Measurements from ENCODE around the gene HAUS3.
"Not testable (repeated sequence)": the region's sequence is repeated elsewhere in the genome, so short reads cannot be mapped to it uniquely, and the experiment has no call there.

Gene HAUS3

GRCh38 chr4:2231082-2231481 is 10.8 kb downstream of the HAUS3 start:
- TF ChIP-seq, protein P1, sequence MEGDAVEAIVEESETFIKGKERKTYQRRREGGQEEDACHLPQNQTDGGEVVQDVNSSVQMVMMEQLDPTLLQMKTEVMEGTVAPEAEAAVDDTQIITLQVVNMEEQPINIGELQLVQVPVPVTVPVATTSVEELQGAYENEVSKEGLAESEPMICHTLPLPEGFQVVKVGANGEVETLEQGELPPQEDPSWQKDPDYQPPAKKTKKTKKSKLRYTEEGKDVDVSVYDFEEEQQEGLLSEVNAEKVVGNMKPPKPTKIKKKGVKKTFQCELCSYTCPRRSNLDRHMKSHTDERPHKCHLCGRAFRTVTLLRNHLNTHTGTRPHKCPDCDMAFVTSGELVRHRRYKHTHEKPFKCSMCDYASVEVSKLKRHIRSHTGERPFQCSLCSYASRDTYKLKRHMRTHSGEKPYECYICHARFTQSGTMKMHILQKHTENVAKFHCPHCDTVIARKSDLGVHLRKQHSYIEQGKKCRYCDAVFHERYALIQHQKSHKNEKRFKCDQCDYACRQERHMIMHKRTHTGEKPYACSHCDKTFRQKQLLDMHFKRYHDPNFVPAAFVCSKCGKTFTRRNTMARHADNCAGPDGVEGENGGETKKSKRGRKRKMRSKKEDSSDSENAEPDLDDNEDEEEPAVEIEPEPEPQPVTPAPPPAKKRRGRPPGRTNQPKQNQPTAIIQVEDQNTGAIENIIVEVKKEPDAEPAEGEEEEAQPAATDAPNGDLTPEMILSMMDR (IDR thresholded peaks at IDR 0.05; ENCODE audit: extremely low read depth, insufficient read depth, missing control alignments) = no peak
- DNase-seq (ENCODE audit: low spot score) = no peak
- in situ Hi-C loops (cut with MboI; ENCODE audit: low pct_unique_long_range_greater_than_20kb, low sequenced_read_pairs, unreplicated experiment) = no loop called here

- in situ Hi-C loops (cut with MboI; ENCODE audit: low pct_unique_long_range_greater_than_20kb, low sequenced_read_pairs, unreplicated experiment) = no loop called here
- TF ChIP-seq, protein P1 (IDR thresholded peaks at IDR 0.05; ENCODE audit: extremely low read depth, insufficient read depth, missing control alignments) = no peak
- no peak for DNase-seq (ENCODE audit: low spot score)
These were observed 15.7 kb downstream of the HAUS3 start for GRCh38 chr4:2226261-2226660.

- in situ Hi-C loops (cut with MboI; ENCODE audit: low pct_unique_long_range_greater_than_20kb, low sequenced_read_pairs, unreplicated experiment) = no loop called here
- DNase-seq (ENCODE audit: low spot score) = no peak
- TF ChIP-seq, protein P1 (IDR thresholded peaks at IDR 0.05; ENCODE audit: extremely low read depth, insufficient read depth, missing control alignments) = no peak
These were observed 19.1 kb downstream of the HAUS3 start for GRCh38 chr4:2222838-2223237.

DNA sequence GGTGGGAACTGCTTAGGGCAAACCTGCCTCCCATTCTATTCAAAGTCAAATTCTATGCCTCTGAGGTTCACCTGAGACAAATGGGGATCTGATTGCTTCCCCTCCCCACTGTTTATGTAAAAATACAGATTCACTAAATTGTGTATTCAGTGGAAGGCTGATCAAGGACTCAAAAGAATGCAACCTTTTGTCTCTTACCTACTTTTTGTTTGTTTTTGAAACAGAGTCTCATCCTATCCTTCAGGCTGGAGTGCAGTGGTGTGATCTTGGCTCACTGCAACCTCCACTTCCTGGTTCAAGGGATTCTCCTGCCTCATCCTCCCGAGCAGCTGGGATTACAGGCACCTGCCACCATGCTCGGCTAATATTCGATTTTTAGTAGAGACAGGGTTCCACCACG is 20.5 kb downstream of the HAUS3 start:
- in situ Hi-C loops (cut with MboI; ENCODE audit: low pct_unique_long_range_greater_than_20kb, low sequenced_read_pairs, unreplicated experiment) = not testable (repeated sequence)

DNA sequence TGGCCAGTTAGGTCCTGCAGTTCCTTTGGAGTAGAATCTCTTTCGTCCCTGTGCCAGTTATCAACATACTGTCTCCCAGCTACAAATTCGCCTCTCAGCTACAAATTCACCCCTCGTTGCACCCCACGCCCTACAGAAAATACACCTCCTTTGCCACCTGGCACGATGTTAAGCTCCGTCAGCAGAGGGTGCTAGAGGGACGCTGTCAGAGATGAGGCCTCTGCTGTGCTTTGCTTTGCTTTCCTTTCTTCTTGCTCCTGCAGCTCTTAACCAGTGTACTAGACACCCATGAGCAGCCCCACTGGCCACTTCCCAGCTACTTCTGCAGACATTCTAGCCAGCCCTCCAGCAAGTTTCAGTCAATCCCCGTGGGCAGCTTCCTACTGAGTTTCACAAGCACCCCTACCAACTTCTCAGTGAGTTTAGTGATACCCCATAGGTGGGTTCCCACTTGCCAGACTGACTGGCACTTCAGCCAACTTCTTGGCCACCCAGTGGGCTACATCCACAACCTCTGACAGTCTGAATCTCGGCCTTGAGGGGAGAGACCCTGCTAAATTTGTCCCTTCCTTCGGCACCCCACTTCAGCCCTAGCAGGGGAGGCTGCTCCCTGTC is 21.8 kb downstream of the HAUS3 start:
- TF ChIP-seq, protein P1 (IDR thresholded peaks at IDR 0.05; ENCODE audit: extremely low read depth, insufficient read depth, missing control alignments) = peak; percentile 91
- in situ Hi-C loops (cut with MboI; ENCODE audit: low pct_unique_long_range_greater_than_20kb, low sequenced_read_pairs, unreplicated experiment) = no loop called here
- peak; percentile 60 for DNase-seq (ENCODE audit: low spot score)

More for the DNA sequence above, 20.5 kb downstream of the HAUS3 start:
- DNase-seq (ENCODE audit: low spot score) = not testable (repeated sequence)

GRCh38 chr4:2219233-2219760 is 22.6 kb downstream of the HAUS3 start:
- no peak for DNase-seq (ENCODE audit: low spot score)
- TF ChIP-seq, protein P1 (IDR thresholded peaks at IDR 0.05; ENCODE audit: extremely low read depth, insufficient read depth, missing control alignments) = no peak
- in situ Hi-C loops (cut with MboI; ENCODE audit: low pct_unique_long_range_greater_than_20kb, low sequenced_read_pairs, unreplicated experiment) = no loop called here

DNA sequence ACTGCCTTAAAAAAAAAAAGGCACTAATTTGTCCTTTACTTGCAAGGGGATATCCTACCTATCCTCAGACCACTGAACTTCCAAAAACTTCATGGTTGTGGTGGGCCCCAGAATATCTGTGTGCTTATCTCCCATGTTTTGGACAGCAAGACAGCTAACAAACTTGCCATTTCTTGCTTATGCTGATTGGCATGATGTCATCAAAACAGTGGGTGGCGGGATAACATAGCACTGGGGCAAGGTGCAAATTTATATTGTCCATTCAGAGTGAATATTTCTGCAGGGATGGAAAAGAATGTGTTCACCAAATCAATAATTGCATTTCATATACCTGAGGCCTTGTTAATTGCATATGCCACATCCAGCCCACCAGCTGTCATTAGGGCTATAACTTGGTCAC is 23.5 kb downstream of the HAUS3 start:
- in situ Hi-C loops (cut with MboI; ENCODE audit: low pct_unique_long_range_greater_than_20kb, low sequenced_read_pairs, unreplicated experiment) = no loop called here
- no peak for DNase-seq (ENCODE audit: low spot score)
- TF ChIP-seq, protein P1 (IDR thresholded peaks at IDR 0.05; ENCODE audit: extremely low read depth, insufficient read depth, missing control alignments) = no peak
